GM20000 (cell line): ENCODE data around the gene WNT10A.
A peak's percentile ranks its signal among the peaks of the same experiment; 100 is the strongest.
"Not testable (repeated sequence)": the region's sequence is repeated elsewhere in the genome, so short reads cannot be mapped to it uniquely, and the experiment has no call there.

Experiments
- DNase-seq: peaks from one replicate; pipeline ENCODE4 v3.0.0; 2012; ENCODE audit warnings: low spot score
- CTCF ChIP-seq: IDR thresholded peaks from 2 replicates; pipeline ENCODE4 v1.5.1; 2012; ENCODE audit warnings: mild to moderate bottlenecking, control low read depth; ENCODE audit errors: extremely low read depth, missing control alignments

WNT10A gene

GRCh38 chr2:218839430-218839829 lies 41.2 kb upstream of the WNT10A start:
- DNase-seq: no peak

GRCh38 chr2:218839888-218840287 lies 40.8 kb upstream of the WNT10A start:
- TF ChIP-seq CTCF: no peak
- no peak for DNase-seq

More at GRCh38 chr2:218839430-218839829, 41.2 kb upstream of the WNT10A start:
- no peak for TF ChIP-seq CTCF

DNA sequence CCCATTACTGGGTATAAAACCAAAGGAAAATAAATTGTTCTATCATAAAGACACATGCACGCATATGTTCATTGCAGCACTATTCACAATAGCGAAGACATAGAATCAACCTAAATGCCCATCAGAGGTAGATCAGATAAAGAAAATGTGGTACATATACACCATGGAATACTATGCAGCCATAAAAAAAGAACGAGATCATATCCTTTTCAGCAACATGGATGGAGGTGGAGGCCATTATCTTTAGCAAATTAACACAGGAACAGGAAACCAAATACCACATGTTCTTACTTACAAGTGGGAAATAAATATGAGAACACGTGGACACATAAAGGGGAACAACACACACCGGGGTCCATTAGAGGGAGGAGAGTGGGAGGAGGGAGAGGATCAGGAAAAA lies 36.3 kb upstream of the WNT10A start:
- not testable (repeated sequence) for DNase-seq

- DNase-seq: not testable (repeated sequence)
Measured at GRCh38 chr2:218846963-218847362, 33.7 kb upstream of the WNT10A start.

DNA sequence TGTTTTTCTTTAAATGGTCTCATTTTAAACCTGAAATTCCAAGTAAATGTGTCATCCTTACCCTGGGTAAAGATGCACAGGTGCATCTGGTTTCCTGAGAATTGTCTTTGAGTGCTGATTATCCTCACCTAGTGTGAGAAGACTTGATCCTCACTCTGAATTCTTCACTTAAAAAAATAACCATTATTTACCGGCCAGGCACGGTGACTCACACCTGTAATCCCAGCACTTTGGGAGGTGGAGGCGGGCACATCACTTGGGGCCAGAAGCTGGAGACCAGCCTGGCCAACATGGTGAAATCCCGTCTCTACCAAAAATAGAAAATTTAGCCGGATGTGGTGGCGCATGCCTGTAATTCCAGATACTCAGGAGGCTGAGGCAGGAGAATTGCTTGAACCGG lies 30.9 kb upstream of the WNT10A start:
- TF ChIP-seq CTCF: no peak
- no peak for DNase-seq

DNA sequence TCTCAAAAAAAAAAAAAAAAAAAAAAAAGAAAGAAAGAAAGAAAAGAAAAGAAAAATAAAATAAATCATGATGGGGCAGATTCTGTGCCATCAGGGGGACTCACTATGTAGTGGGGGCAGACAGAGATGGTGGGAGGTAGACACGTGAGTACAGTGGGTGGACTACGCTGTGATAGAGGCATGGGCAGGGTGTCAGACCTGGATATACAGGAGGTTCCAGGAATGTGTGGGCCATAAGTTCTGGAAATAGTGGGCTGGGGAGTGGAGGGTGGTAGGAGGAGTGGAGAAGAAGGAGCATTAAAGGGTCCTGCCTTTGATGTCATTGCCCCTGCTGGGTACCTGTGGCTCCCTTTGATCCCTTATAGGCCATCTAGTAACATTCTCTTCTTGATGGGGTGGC lies 29.9 kb upstream of the WNT10A start:
- no peak for DNase-seq
- TF ChIP-seq CTCF: no peak

DNA sequence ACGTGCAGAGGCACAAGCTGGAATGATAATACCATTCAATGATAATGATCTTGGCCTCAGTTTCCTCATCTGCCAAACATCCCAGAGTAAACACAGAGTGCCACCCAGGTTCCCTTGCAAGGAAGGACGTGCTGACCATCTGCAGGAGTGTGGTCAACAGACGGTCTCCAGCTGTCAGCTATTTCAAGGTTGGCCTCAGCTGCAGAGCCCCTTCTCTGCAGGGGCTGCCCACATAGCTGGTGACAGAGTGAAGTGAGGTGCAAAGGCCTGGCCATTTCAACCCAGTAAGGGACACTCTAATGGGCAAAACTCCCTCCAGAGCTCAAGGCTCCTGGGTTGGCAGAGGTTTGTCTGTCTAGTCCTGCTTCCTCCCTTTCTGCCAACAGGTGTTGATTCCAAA lies 29.4 kb upstream of the WNT10A start:
- TF ChIP-seq CTCF: no peak
- DNase-seq: no peak

GRCh38 chr2:218852911-218853667 lies 27.6 kb upstream of the WNT10A start:
- DNase-seq: peak; percentile 76
- TF ChIP-seq CTCF: peak; percentile 76
